GM12891 (cell line): Measurements from ENCODE around the gene CXCL6.

Experiments
- POLR2A ChIP-seq: IDR thresholded peaks from 2 replicates; pipeline ENCODE4 v1.6.1; 2011; ENCODE audit warnings: low read depth, low read length, control low read depth
- POLR2AphosphoS5 ChIP-seq: IDR thresholded peaks from 2 replicates; pipeline ENCODE4 v1.6.1; 2011; ENCODE audit warnings: low read depth, low read length, control low read depth
- TAF1 ChIP-seq: IDR thresholded peaks from 2 replicates; pipeline ENCODE4 v1.6.1; 2011; ENCODE audit warnings: low read depth, low read length, control low read depth

- TF ChIP-seq TAF1 = no peak
- TF ChIP-seq POLR2AphosphoS5 = no peak
- no peak for TF ChIP-seq POLR2A
Measured at GRCh38 chr4:73839715-73840114, 3.2 kb downstream of the CXCL6 start.
